Measurements from ENCODE around the gene FGFR1OP2.
"Not testable (repeated sequence)": the region's sequence is repeated elsewhere in the genome, so short reads cannot be mapped to it uniquely, and the experiment has no call there.

Gene FGFR1OP2

DNA sequence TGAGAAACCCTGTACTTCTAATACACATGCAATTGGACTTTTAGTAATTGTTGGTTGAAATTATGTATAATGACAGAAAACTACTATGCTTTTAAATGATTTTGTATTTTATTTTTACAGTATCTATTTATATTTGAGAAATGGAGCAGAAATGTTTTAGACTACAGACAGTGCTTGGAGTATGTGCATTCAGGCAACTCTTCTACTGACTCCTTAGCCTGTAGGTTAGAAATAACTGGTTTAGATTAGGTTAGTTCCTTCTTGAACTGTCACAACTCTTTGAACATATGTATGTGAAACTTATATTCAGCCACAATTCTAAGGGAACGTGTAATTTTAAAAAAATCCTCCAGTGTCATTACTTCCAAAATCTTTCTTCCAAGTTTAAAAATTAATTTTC lies 1.7 kb downstream of the FGFR1OP2 start:
- peak; percentile 23 for DNase-seq
- in situ Hi-C loops (cut with MboI; ENCODE audit: low pct_unique_long_range_greater_than_20kb, low sequenced_read_pairs): no loop called here

DNA sequence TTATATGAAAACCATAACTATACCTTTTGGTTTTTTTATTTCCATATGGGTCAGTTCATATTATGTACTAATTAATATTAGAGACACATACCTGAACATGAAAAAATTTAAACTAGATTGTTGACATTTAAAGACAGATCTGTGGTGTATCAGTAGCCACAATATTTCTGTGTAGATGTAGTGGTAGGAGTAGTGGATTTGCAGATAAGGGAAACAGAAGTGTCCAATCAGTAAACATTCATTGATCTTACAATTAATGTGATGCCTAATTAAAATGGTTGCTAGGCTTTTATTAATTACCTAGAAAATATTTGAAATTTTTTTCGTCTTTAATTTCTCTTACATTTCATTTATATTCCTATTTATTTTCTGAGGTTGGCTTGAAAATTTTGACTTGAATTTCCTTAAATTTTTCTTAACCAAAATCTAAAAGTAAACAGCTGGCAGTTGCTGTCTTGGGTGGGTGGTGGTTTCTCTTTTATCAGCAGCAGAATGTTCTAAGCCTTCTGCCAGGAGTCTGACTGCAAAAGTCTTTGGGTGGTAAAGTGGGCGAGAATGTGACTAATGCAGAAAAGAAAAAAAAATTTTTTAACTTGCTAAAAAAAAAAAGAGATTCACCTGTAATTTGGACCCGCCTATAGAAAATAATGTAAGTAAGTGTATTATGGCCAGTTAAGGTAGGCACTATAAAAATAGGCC lies 2.4 kb downstream of the FGFR1OP2 start:
- peak; percentile 20 for DNase-seq
- in situ Hi-C loops (cut with MboI; ENCODE audit: low pct_unique_long_range_greater_than_20kb, low sequenced_read_pairs): no loop called here

DNA sequence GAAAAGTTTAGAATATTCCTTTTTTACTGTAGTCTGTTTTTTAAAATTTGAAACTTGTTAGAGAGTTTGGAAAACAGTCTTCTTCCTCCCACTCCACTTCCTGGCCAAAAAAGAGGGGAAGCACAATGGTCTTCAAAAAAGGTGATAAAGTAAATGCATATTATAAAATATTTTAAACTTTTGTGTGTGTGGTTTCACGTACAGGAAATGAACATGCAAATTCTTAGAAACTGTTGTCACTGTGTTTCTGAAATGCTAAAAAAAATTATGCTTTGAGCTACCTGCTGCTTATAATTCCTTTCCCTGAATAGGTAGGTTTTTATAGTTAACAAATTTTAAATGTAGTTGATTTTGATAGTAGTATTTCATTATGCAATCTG lies 2.9 kb downstream of the FGFR1OP2 start:
- in situ Hi-C loops (cut with MboI; ENCODE audit: low pct_unique_long_range_greater_than_20kb, low sequenced_read_pairs): no loop called here
- peak; percentile 20 for DNase-seq

DNA sequence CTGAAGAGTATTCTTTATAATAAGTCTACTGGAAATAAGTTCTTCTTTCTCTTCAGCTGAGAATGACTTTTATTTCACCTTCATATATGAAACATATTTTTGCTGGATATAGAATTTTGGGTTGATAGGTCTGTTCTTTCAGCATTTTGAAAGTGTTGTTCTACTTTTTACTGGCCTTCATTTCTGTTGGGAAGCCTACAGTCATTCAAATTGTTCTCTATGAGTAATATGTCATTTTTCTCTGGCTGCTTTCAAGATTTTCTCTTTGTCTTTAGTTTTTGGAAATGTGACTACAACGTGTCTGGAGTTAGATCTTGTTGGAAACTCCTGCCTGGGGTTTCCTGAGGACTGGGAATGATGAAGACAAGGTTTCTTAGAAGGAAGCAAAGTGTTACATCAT lies 10.0 kb downstream of the FGFR1OP2 start:
- in situ Hi-C loops (cut with MboI; ENCODE audit: low pct_unique_long_range_greater_than_20kb, low sequenced_read_pairs): no loop called here
- DNase-seq: no peak

DNA sequence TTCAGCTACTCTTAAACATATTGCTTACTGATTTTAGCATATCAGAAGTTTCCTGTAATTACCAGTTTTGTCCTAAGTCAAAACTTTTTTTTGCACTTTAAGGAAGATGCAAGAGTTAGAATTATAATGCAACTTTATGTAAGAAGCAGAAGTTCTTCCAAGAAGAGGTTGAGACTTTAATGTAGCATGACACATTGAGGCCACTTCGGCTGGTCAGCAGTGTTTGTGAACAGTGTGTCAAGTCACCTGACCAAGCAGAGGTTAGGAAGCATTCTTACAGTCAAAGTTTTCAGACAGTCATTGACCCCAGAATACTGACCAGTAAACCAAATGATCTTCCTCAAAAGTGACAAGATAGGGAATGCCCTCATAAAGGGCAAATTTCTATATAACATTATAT lies 15.2 kb downstream of the FGFR1OP2 start:
- in situ Hi-C loops (cut with MboI; ENCODE audit: low pct_unique_long_range_greater_than_20kb, low sequenced_read_pairs): no loop called here
- DNase-seq: no peak

DNA sequence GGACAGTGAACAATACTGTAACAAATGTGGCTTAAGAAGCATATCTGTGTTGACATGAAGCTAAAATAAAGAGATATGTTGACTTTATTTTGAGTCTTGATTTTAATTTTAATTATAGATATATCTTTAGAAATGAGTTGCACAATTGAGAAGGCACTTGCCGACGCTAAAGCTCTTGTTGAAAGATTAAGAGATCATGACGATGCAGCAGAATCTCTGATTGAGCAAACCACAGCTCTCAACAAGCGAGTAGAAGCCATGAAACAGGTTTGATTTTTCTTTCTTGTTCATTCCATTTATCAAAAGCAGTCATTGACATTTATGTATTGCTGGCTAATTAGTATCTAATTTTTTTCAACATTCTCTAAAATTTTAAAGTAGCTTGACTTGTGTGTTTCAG lies 15.8 kb downstream of the FGFR1OP2 start:
- in situ Hi-C loops (cut with MboI; ENCODE audit: low pct_unique_long_range_greater_than_20kb, low sequenced_read_pairs): no loop called here
- no peak for DNase-seq

DNA sequence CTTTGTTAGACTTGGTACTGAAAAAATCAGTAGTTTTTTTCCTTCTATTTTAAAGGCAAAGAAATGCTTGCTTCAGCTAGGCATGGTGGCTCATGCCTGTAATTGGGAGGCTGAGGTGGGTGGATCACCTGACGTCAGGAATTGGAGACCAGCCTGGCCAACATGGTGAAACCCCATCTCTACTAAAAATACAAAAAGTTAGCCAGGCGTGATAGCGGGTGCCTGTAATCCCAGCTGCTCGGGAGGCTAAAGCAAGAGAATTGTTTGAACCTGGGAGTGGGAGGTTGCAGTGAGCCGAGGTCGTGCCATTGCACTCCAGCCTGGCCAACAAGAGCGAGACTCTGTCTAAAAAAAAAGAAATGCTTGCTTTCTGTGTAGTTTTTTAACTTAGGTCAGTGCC lies 23.1 kb downstream of the FGFR1OP2 start:
- DNase-seq; in situ Hi-C loops (cut with MboI; ENCODE audit: low pct_unique_long_range_greater_than_20kb, low sequenced_read_pairs): not testable (repeated sequence)

DNA sequence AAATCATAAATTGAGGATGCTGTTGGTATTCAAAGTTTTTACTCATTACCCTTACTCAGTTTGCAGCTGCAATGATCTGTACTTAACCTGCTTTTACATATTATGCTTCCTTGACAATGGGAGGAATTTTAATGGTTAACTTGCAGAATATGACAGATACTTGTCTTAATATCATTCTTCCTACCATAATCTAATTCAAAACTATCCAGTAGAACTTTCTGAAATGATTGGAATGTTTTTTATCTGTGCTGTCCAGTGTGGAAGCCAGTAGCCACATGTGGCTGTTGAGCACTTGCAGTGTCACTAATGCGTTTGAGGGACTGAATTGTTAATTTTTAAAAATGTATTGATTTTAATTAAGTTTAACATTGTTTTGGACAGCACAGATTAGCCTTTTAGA lies 23.5 kb downstream of the FGFR1OP2 start:
- no peak for DNase-seq
- in situ Hi-C loops (cut with MboI; ENCODE audit: low pct_unique_long_range_greater_than_20kb, low sequenced_read_pairs): no loop called here

DNA sequence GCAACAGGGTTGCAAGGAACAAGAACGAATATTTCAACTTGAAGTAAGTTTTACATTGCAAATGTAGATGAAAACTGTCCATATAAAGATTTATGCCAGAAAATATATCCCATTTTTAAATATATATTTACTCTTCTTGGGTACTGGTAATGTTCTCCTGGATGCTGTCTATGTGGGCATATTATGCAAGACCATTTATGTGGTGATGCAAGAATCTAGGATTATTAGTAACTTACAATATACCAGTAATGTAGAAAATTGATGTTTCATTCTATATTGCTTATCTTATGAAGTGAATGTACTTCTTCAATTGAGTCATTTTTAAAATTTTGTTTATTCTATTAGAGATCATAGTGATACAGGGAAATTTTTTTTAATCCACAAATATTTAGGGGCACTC lies 25.1 kb downstream of the FGFR1OP2 start:
- no peak for DNase-seq
- in situ Hi-C loops (cut with MboI; ENCODE audit: low pct_unique_long_range_greater_than_20kb, low sequenced_read_pairs): no loop called here

DNA sequence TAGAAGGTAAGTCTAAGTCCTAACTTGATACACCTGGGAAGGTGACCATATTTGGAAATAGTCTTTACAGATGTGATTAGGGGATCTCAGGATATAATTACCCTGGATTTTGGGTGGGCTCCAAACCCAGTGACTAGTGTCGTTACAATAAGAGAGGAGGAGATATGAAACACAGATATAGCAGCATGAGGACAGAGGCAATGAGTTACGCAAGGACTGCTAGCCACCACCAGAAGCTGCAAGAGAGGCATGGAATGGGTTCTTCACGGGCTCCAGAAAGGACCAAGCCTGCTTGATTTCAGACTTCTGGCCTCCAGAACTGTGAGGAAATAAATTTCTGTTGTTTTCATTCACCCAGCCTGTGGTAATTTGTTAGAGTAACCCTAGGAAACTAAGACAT lies 28.6 kb downstream of the FGFR1OP2 start:
- in situ Hi-C loops (cut with MboI; ENCODE audit: low pct_unique_long_range_greater_than_20kb, low sequenced_read_pairs): no loop called here
- no peak for DNase-seq

DNA sequence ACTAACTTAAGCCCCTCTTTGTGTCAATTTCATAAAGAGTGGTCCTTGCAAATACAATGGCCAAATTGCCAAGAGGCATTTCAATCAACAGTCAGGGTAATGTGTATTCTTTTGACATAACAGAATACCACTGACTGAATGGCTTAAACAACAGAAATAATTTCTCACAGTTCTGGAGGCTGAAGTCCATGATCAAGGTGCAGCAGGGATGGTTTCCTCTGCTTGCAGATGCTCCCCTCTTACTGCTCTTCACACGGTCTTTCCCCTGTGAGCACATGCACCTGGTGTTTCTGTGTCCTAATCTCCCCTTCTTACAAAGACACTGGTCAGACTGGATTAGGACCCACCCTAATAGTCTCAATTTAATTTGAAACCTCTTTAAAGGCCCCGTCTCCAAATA lies 31.9 kb downstream of the FGFR1OP2 start:
- in situ Hi-C loops (cut with MboI; ENCODE audit: low pct_unique_long_range_greater_than_20kb, low sequenced_read_pairs): no loop called here
- DNase-seq: no peak

DNA sequence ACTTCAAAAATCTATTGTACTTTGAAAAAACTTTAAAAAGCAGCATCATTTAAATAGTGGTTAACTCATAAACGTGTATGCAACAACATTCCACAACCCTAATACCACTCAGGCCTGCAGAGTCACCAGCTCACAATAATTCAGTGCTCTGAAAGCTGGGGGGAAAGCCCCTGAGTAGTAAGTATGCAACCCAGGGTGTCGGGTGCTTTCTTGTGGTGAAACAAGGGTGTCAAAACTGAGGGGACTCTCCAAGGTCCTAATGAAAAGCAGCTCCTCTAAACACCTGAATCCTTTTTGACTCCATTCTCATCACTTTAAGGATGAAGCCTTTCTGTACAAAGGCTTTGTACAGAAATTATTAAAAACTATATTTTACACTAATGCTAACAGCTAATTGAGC lies 33.7 kb downstream of the FGFR1OP2 start:
- in situ Hi-C loops (cut with MboI; ENCODE audit: low pct_unique_long_range_greater_than_20kb, low sequenced_read_pairs): no loop called here
- DNase-seq: no peak

DNA sequence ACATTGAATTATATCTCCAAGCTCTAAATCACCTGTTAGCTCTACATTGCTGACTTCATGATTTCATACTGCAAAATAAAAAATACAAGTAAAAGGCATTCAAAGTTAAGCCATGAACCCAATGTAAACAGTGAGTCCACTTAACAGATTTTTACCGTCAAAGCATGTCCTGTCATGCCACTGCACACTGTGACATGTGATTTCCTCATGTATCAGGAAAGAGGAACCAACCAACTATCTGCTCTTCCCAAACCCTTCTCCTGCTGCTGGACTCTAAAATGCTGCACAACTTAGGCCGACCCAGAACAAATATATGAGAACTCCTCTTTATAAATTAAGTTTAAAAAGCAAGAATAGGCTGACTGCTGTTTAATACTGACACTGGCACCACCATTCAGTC lies 38.4 kb downstream of the FGFR1OP2 start:
- in situ Hi-C loops (cut with MboI; ENCODE audit: low pct_unique_long_range_greater_than_20kb, low sequenced_read_pairs): no loop called here
- DNase-seq: peak; percentile 68

DNA sequence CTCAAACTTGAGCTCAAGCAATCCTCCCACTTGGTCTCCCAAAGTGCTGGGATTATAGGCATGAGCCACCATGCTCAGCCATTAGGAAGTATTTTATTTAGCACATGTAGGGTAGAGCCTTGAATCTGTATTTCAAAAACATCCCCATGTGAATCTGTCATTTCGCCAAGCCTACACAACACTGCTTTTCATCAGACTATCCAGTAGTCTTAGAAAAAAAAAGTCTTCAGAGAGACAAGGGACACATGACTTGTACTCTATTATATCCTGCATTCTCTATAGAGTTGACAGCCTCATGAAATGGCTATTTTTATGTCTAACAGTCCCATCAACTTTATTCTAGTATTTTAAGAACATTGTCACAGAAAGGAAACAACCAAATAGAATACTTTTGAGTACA lies 40.5 kb downstream of the FGFR1OP2 start:
- in situ Hi-C loops (cut with MboI; ENCODE audit: low pct_unique_long_range_greater_than_20kb, low sequenced_read_pairs): no loop called here
- DNase-seq: no peak

DNA sequence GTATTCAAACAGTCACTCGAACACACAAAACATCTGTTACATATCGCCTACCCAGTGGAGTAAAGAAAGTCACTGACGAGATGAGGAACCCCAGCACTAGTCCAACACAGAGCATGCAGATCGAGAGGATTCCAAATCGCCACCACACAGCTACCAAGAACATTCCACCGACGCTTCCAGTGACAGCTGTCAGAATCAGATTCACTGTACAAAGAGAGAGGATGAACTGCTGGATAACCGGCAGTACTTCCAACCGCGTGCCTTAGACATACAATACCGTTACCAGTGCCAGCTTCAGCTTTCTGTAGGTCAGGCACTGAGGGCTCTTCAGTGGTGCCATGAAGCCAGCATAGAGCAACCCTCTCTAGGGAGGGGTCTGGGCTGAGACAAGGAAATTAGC lies 41.5 kb downstream of the FGFR1OP2 start:
- DNase-seq: no peak
- in situ Hi-C loops (cut with MboI; ENCODE audit: low pct_unique_long_range_greater_than_20kb, low sequenced_read_pairs): no loop called here

DNA sequence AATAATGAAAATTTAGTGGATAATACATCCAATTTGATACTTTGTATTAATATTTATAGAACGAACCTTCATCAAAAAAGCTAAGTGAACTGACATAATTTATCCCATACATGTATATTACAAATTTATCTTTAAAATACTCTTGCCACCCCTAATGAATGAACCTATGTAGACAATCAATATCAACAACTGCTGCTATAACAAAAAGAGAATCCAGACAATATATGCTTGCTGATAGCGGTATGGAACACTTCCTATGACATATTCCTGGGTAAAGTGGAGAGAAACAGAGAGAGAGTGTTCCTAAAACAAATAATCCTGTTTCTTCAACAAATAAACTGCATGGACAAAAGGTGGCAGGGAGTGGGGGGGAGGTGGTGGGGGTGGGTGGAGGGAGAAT lies 44.6 kb downstream of the FGFR1OP2 start:
- DNase-seq: no peak
- in situ Hi-C loops (cut with MboI; ENCODE audit: low pct_unique_long_range_greater_than_20kb, low sequenced_read_pairs): no loop called here

DNA sequence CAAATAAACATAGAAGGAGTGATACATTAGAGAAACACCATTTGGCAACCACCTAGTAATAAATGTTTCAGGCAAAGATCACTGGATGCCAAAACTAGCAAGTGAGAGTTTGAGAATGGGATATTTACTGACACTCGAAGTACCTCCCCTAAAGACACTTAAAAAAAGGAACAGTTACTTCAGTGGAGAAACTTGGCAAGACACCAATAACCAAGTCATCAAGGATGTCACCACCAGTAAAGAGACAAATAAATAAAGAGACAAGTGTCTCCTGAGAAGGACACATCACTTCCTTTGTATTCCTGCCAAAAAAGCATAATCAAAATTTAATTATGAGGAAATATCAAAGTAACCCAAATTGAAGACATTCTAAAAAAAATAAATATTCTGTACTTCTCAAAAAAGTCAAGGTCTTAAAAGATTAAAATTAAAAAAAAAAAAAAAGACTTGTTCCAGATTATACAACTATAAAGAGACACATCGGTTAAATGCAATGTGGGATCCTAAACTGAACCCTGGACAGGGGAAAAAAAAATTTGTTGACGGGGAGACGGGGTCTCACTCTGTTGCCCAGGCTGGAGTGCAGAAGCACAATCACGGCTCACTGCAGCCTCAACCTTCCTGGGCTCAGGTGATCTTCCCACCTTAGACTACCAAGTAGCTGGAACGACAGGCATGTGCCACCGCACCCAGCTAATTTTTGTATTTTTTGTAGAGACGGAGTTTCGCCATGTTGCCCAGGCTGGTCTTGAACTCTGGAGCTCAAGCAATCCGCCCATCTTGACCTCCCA lies 49.6 kb downstream of the FGFR1OP2 start:
- DNase-seq: peak; percentile 74
- in situ Hi-C loops (cut with MboI; ENCODE audit: low pct_unique_long_range_greater_than_20kb, low sequenced_read_pairs): no loop called here

DNA sequence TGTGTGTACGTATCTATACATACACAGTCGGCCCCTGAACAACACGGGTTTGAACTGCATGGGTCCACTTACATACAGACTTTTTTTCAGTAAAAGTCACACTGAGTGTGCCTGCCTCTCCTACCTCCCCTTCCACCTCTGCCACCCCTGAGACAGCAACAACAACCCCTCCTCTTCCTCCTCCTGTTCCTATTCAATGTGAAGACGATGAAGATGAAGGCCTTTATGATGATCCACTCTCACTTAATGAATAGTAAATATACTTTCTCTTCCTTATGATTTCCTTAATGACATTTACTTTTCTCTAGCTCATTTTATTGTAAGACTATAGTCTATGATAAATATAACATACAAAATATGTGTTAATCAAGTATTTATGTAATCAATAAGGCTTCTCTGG lies 50.4 kb downstream of the FGFR1OP2 start:
- DNase-seq: no peak
- in situ Hi-C loops (cut with MboI; ENCODE audit: low pct_unique_long_range_greater_than_20kb, low sequenced_read_pairs): no loop called here

DNA sequence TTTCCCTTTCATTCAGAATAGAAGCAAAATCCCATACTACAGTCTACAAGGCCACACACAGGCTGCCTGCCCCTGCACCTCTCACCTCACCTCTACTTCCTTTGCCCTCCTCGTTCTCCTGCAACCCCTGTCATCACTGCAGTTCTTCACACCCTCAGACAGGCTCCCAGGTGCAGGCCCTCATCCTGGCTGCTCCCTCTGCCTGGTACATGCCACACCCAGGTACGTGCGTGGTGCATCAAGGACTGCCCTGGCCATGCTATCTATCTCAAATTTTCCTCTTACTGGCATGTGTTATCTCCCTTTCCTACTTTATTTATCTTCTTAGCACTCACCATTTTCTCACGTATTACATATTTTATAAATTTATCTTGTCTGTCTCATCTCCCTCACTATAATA lies 51.6 kb downstream of the FGFR1OP2 start:
- no peak for DNase-seq

DNA sequence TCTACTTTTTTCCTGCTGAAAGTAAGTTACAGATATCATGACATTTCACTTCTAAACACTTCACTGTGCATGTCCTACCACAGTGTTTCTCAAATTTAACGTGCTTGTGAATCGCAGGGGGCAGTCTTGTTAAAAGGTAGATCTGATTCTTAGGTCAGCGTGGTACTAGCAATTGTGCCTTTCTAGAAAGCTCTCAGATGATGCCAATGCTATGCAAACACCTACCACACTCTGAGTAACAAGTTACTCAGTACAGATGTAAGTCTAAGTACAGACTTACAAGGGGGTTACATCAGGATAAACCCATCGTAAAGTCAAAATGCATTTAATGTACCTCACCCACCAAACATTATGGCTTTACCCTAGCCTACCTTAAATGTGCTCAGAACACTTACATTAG lies 53.6 kb downstream of the FGFR1OP2 start:
- DNase-seq: no peak
- in situ Hi-C loops (cut with MboI; ENCODE audit: low pct_unique_long_range_greater_than_20kb, low sequenced_read_pairs): no loop called here

More for the DNA sequence above, 51.6 kb downstream of the FGFR1OP2 start:
- in situ Hi-C loops (cut with MboI; ENCODE audit: low pct_unique_long_range_greater_than_20kb, low sequenced_read_pairs): no loop called here

DNA sequence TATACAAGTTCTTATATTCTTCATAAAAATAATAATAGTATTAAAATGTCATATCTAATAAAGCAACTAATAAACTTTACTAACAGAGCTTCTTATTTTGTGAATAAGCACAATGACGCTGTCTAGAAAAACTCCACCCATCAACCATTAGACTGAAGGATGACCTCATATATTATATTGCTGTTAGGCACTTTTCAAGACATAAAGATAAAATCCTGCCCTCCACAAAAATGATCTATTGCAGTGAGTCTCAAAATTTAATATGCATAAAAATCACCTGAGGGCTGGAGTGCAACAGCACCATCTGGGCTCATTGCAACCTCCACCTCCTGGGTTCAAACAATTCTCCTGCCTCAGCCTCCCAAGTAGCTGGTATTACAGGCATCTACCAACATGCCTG lies 55.8 kb downstream of the FGFR1OP2 start:
- no peak for DNase-seq
- in situ Hi-C loops (cut with MboI; ENCODE audit: low pct_unique_long_range_greater_than_20kb, low sequenced_read_pairs): no loop called here

Measured in KBM-7 (cell line).